Measurements from ENCODE around the gene BTN1A1. TPM values are rescaled to one million over a fixed set of nuclear protein-coding genes. Genes with fewer than 3 reads are reported as not detected.

Gene BTN1A1
- total and polyA plus RNA-seq, 9 of the 15 experiments (the other 6 are each of a cell fraction or from before 2014, with no cell fraction given), result 0.01 to 0.15 (median 0.06) TPM; not detected in 4

- TF ChIP-seq SMAD3 (CRISPR knock-in tag; conservative IDR thresholded peaks at IDR 0.05) (0 out of 2 replicates have a peak, but pooled peaks have one; percentile 53), SMAD1 (IDR thresholded peaks at IDR 0.05; ENCODE audit: low read depth, low read length, partially characterized antibody) (no peak), CBX8 (IDR thresholded peaks at IDR 0.05; ENCODE audit: borderline replicate concordance, extremely low read depth, low read depth, low read length, poor library complexity, severe bottlenecking) (no peak), SMAD4 (CRISPR knock-in tag; conservative IDR thresholded peaks at IDR 0.05) (peak; percentile 71), ZNF583 (CRISPR knock-in tag; IDR thresholded peaks at IDR 0.05) (peak; percentile 86; the same call in 1 of the 2 replicates), KAT7 (CRISPR knock-in tag; IDR thresholded peaks at IDR 0.05; ENCODE audit: borderline replicate concordance) (no peak), SMARCB1 (IDR thresholded peaks at IDR 0.05; ENCODE audit: insufficient read length, low read depth) (no peak), XRCC5 (IDR thresholded peaks at IDR 0.05; ENCODE audit: low read depth, low read length) (no peak), ZNF124 (CRISPR knock-in tag; IDR thresholded peaks at IDR 0.05) (no peak), NONO (IDR thresholded peaks at IDR 0.05; ENCODE audit: low read depth in 2 of 2, low read length in 1 of 2) (no peak), ZNF830 (CRISPR knock-in tag; IDR thresholded peaks at IDR 0.05) (no peak), RBM22 (IDR thresholded peaks at IDR 0.05; ENCODE audit: low read depth, low read length, poor library complexity, severe bottlenecking) (no peak)
- TF ChIP-seq, protein P1, sequence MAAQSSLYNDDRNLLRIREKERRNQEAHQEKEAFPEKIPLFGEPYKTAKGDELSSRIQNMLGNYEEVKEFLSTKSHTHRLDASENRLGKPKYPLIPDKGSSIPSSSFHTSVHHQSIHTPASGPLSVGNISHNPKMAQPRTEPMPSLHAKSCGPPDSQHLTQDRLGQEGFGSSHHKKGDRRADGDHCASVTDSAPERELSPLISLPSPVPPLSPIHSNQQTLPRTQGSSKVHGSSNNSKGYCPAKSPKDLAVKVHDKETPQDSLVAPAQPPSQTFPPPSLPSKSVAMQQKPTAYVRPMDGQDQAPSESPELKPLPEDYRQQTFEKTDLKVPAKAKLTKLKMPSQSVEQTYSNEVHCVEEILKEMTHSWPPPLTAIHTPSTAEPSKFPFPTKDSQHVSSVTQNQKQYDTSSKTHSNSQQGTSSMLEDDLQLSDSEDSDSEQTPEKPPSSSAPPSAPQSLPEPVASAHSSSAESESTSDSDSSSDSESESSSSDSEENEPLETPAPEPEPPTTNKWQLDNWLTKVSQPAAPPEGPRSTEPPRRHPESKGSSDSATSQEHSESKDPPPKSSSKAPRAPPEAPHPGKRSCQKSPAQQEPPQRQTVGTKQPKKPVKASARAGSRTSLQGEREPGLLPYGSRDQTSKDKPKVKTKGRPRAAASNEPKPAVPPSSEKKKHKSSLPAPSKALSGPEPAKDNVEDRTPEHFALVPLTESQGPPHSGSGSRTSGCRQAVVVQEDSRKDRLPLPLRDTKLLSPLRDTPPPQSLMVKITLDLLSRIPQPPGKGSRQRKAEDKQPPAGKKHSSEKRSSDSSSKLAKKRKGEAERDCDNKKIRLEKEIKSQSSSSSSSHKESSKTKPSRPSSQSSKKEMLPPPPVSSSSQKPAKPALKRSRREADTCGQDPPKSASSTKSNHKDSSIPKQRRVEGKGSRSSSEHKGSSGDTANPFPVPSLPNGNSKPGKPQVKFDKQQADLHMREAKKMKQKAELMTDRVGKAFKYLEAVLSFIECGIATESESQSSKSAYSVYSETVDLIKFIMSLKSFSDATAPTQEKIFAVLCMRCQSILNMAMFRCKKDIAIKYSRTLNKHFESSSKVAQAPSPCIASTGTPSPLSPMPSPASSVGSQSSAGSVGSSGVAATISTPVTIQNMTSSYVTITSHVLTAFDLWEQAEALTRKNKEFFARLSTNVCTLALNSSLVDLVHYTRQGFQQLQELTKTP (IDR thresholded peaks at IDR 0.05; ENCODE audit: low read depth in 1 of 2, partially characterized antibody in 2 of 2), result no peak
- TF ChIP-seq, protein P2, sequence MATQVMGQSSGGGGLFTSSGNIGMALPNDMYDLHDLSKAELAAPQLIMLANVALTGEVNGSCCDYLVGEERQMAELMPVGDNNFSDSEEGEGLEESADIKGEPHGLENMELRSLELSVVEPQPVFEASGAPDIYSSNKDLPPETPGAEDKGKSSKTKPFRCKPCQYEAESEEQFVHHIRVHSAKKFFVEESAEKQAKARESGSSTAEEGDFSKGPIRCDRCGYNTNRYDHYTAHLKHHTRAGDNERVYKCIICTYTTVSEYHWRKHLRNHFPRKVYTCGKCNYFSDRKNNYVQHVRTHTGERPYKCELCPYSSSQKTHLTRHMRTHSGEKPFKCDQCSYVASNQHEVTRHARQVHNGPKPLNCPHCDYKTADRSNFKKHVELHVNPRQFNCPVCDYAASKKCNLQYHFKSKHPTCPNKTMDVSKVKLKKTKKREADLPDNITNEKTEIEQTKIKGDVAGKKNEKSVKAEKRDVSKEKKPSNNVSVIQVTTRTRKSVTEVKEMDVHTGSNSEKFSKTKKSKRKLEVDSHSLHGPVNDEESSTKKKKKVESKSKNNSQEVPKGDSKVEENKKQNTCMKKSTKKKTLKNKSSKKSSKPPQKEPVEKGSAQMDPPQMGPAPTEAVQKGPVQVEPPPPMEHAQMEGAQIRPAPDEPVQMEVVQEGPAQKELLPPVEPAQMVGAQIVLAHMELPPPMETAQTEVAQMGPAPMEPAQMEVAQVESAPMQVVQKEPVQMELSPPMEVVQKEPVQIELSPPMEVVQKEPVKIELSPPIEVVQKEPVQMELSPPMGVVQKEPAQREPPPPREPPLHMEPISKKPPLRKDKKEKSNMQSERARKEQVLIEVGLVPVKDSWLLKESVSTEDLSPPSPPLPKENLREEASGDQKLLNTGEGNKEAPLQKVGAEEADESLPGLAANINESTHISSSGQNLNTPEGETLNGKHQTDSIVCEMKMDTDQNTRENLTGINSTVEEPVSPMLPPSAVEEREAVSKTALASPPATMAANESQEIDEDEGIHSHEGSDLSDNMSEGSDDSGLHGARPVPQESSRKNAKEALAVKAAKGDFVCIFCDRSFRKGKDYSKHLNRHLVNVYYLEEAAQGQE (IDR thresholded peaks at IDR 0.05; ENCODE audit: borderline replicate concordance), result no peak
- TF ChIP-seq, protein P2 (CRISPR knock-in tag; IDR thresholded peaks at IDR 0.05; ENCODE audit: low read depth), result no peak
- TF ChIP-seq, protein P3, sequence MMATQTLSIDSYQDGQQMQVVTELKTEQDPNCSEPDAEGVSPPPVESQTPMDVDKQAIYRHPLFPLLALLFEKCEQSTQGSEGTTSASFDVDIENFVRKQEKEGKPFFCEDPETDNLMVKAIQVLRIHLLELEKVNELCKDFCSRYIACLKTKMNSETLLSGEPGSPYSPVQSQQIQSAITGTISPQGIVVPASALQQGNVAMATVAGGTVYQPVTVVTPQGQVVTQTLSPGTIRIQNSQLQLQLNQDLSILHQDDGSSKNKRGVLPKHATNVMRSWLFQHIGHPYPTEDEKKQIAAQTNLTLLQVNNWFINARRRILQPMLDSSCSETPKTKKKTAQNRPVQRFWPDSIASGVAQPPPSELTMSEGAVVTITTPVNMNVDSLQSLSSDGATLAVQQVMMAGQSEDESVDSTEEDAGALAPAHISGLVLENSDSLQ (IDR thresholded peaks at IDR 0.05), result no peak
These were observed 8.5 kb upstream of the BTN1A1 start (continued) for GRCh38 chr6:26491604-26492003.
